ENCODE results near the gene RHBDD1.

GRCh38 chr2:226803410-226803809 is 32.4 kb upstream of the RHBDD1 start:
- TF ChIP-seq GABPA (IDR thresholded peaks at IDR 0.05 in 1 of 2, conservative IDR thresholded peaks at IDR 0.05 in 1 of 2), result no peak
- TF ChIP-seq FOXA2 (IDR thresholded peaks at IDR 0.05), result no peak
- no peak for TF ChIP-seq MAX (IDR thresholded peaks at IDR 0.05)
- TF ChIP-seq RXRA (IDR thresholded peaks at IDR 0.05), result no peak
- TF ChIP-seq NR2F2 (IDR thresholded peaks at IDR 0.05), result no peak

Data from liver (tissue), 2 donors.